Stimulated activated naive B cell treated with anti-CD40 and anti-IgM and Interleukin-4, amounts not matched to agents 10 μg/mL and 1 μg/mL and 100 μg/mL, for 72 hours (primary cell): ENCODE measurements around the gene BANP.
"Not testable (repeated sequence)": the region's sequence is repeated elsewhere in the genome, so short reads cannot be mapped to it uniquely, and the experiment has no call there.

Experiments
- ATAC-seq, 2 donors: fragments of 150-1000 bp; cut with Tn5 transposase; replicated peaks; 2 replicates each; pipeline ENCODE4 v1.10.0; 2021; ENCODE audit warnings: moderate library complexity in 1 of 2
- DNase-seq: peaks from one replicate; pipeline ENCODE4 v3.0.0; 2021
- H3K27ac Mint-ChIP-seq: one replicate; pipeline ENCODE4 v1.8.0; 2022; ENCODE audit warnings: mild to moderate bottlenecking, mixed read lengths
- H3K27me3 Mint-ChIP-seq, 2 donors: one replicate each; pipeline ENCODE4 v1.8.0; 2022; ENCODE audit warnings: mixed read lengths in 2 of 2
- H3K36me3 Mint-ChIP-seq, 2 donors: one replicate each; pipeline ENCODE4 v1.8.0; 2022; ENCODE audit warnings: mixed read lengths in 2 of 2, mild to moderate bottlenecking in 1 of 2
- H3K4me1 Mint-ChIP-seq, 2 donors: one replicate each; pipeline ENCODE4 v1.8.0; 2022; ENCODE audit warnings: mixed read lengths in 2 of 2, mild to moderate bottlenecking in 1 of 2
- H3K4me3 Mint-ChIP-seq, 2 donors: one replicate each; pipeline ENCODE4 v1.8.0; 2022; ENCODE audit warnings: mild to moderate bottlenecking in 2 of 2, mixed read lengths in 2 of 2, moderate library complexity in 1 of 2
- H3K9me3 Mint-ChIP-seq, 2 donors: one replicate each; pipeline ENCODE4 v1.8.0; 2022; ENCODE audit warnings: mixed read lengths in 2 of 2, mild to moderate bottlenecking in 1 of 2

Gene BANP

DNA sequence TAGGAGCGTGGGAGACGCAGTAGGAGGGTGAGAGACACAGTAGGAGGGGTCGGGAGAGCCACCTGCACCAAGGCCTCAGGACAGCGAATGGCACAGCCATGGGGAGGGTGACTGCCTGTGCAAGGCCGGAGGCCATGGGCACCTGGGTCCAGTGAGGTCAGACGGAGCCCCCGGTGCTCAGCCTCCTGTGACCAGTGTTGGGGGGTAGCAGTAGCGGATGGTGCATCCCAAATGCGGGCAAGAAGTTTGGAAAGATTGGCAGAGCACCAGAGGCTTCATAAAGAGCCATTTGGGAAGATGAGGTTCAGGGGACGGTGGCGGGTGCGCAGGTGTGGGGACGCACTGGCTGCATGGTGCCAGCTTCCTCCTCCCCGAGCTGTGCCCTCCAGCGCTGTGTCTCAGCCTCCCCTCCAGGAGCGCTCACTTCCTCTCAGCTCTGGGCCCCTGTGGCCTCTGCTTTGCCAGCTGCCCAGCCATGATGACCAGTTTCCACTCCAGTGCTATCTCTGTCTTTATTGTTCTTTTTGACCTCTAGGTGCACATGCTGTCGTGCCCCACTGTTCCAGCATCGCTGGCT, 90.8 kb downstream of the BANP start:
- not testable (repeated sequence) for DNase-seq, H3K27me3 Mint-ChIP-seq, H3K9me3 Mint-ChIP-seq
- H3K4me3 Mint-ChIP-seq: peak overlapping the region; percentile 27 to 50
- ATAC-seq: peak in 1 of 2 donors; percentile 17
- H3K4me1 Mint-ChIP-seq: peaks cover 35 to 65% of the 10 kb centered on the region in 2 donors
- H3K27ac Mint-ChIP-seq: peak overlapping the region; percentile 65
- peaks cover 42 to 54% of the 10 kb centered on the region in 2 donors for H3K36me3 Mint-ChIP-seq

DNA sequence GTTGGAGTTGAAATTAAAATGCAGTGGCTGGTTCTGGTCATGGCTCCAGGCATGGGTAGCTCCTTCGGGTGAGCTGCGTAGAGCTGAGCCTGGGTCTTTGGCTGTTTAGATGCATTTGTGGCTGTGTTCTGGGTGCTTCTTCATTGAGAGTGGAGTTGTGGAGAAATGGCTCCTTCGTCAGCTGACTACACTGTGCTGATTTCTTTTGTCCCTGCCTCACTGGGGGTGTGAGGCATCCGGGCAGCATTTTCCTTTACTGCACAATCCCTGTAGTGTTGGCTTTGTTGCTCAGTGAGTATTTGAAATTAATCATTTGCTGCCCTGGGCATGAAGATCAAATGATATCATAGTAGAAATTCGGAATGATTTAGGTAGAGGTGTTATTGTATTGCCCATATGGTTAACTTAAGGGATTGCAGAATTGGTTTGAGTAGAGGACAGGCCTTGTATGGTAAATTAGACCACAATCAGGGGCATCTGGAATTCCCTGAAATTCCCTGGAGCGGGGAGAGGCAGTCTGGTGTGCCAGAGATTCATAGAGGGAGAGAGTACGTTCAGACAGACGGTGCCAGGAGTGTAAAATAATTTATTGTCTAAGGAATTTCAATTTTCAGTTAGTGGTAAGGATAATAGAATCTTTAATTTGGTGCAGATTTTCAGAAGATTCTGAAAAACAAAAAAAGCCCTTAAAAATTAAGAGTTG, 92.1 kb downstream of the BANP start:
- H3K27ac Mint-ChIP-seq: peak overlapping the region; percentile 92
- H3K27me3 Mint-ChIP-seq: not testable (repeated sequence)

DNA sequence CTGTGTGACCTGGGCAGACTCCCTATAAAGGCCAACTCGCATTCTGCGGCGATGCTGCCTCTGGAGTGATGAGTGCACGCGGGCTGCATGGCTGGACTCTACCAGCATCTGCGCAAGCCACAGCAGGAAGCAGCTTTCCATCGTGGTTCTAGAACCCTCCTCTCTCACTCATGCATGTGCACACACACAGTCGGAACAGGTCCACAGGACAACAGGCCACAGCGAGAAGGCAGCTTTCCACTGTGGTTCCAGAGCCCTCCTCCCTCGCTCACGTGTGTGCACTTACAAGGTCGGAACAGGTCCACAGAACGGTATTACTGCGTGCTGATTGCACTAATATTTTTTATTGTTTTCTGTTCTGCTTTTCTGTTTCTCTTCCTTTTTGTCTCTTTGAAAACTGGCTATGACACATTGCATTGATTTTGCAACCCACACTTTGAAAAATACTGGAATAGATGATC, 92.9 kb downstream of the BANP start:
- Mint-ChIP-seq H3K4me3 (peak overlapping the region; percentile 31 to 48), H3K27ac (peak overlapping the region; percentile 100), H3K36me3 (peaks cover 51 to 62% of the 10 kb centered on the region in 2 donors), H3K4me1 (peaks cover 49 to 84% of the 10 kb centered on the region in 2 donors)
- not testable (repeated sequence) for H3K27me3 Mint-ChIP-seq, H3K9me3 Mint-ChIP-seq
- ATAC-seq (peak; percentile 74 to 76), DNase-seq (peak; percentile 83)

More for the DNA sequence above, 92.1 kb downstream of the BANP start:
- not testable (repeated sequence) for DNase-seq, H3K9me3 Mint-ChIP-seq, ATAC-seq
- Mint-ChIP-seq H3K36me3 (peaks cover 46 to 57% of the 10 kb centered on the region in 2 donors), H3K4me3 (peak overlapping the region in 1 of 2 donors; percentile 33), H3K4me1 (peaks cover 44 to 78% of the 10 kb centered on the region in 2 donors)

DNA sequence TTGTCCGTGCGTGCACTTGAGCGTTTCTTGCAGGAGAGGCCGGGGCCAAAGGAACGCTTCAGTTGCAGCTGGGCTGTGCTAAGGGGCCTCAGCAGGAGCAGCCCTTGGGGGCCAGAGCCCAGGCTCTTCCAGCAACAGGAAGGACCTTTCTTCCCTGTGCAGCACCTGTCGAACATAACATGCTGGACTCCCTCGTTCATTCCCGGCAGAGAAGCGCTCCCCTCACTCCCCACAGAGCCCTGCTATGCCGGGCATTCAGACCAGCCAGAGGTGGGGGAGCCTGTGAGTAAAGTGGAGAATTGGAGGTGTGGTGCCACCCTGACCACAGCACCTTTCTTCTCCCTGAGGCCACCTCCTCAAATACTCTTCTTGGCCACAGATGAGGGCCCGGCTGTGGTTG, 94.1 kb downstream of the BANP start:
- not testable (repeated sequence) for DNase-seq, H3K9me3 Mint-ChIP-seq, H3K27me3 Mint-ChIP-seq, ATAC-seq
- peak overlapping the region; percentile 100 for H3K27ac Mint-ChIP-seq
- peaks cover 54 to 94% of the 10 kb centered on the region in 2 donors for H3K4me1 Mint-ChIP-seq
- peak overlapping the region; percentile 71 to 79 for H3K4me3 Mint-ChIP-seq
- peaks cover 55 to 66% of the 10 kb centered on the region in 2 donors for H3K36me3 Mint-ChIP-seq

DNA sequence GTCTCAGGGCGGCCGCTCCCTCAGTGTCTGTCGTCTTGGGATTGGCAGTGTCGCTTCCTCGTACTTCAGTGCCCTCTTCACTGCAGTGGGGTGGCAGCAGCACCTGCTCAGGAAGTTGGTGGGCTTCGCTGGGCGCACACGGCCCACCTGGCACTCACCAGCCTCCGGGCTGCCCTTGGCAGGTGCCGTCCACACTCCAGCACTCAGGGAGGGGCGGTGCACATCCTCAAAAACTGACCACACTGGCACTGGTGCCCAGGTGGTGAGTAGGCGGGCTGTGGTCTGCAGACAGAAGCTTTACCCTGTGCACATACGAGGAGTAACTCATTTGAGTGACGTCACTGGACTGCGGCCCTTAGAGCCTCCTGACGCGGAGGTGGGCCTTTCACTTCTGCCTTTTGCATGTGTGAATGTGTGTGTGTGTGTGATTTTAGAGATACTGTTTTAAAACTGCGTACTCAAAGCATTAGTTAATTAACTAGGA, 94.6 kb downstream of the BANP start:
- peak overlapping the region; percentile 71 to 79 for H3K4me3 Mint-ChIP-seq
- no peaks in the 10 kb centered on the region for H3K27me3 Mint-ChIP-seq
- peak; percentile 97 for DNase-seq
- peaks cover 54 to 64% of the 10 kb centered on the region in 2 donors for H3K36me3 Mint-ChIP-seq
- peaks cover 0 to 2% of the 10 kb centered on the region in 2 donors for H3K9me3 Mint-ChIP-seq
- H3K4me1 Mint-ChIP-seq: peaks cover 54 to 89% of the 10 kb centered on the region in 2 donors
- peak; percentile 83 to 84 for ATAC-seq
- H3K27ac Mint-ChIP-seq: peak overlapping the region; percentile 100

DNA sequence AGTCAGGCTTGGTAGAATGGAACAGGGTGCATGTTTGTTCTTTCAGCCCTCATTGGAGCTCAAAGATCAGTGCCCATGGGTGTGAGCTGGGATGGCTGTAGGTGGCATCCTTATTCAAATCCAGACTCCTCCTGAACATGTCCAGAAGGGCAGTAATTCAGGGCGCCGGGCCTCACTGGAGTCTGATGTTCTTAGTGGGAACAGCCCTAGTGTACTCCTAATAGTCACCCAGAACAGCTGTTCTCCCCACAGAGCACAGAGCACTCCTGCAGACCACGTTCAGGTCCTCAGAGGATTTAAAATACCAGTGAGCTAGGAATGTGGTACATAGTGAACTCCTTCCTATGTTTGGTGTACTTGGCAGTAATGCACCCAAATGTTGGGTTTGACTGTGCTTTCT, 96.2 kb downstream of the BANP start:
- H3K36me3 Mint-ChIP-seq: peaks cover 48 to 58% of the 10 kb centered on the region in 2 donors
- peak overlapping the region; percentile 94 for H3K27ac Mint-ChIP-seq
- no peaks in the 10 kb centered on the region for H3K27me3 Mint-ChIP-seq
- H3K4me1 Mint-ChIP-seq: peaks cover 44 to 73% of the 10 kb centered on the region in 2 donors
- H3K4me3 Mint-ChIP-seq: peak overlapping the region in 1 of 2 donors; percentile 6
- DNase-seq: no peak
- ATAC-seq: no peak
- peaks cover 0 to 2% of the 10 kb centered on the region in 2 donors for H3K9me3 Mint-ChIP-seq

DNA sequence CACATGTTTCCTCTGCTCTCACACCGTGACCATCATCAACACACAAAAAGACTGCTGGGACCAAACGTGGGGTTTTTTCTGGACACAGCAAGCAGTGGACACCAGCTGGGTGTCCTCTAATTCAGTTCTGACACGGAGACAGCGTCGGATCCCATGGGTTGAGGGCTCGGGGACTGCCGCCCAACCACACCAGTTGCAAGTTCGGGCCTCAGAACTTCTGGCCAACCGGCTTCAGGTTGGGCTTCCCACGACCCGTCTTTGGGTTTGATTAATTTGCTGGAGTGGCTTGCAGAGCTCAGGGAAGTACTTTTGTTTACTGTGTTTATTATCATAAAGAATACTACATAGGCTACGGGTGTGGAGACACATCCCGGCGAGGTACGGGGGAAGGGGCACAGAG, 97.8 kb downstream of the BANP start:
- no peaks in the 10 kb centered on the region for H3K27me3 Mint-ChIP-seq
- peaks cover 35 to 59% of the 10 kb centered on the region in 2 donors for H3K4me1 Mint-ChIP-seq
- no peak overlapping the region for H3K4me3 Mint-ChIP-seq
- DNase-seq (no peak), ATAC-seq (no peak)
- peaks cover 44 to 52% of the 10 kb centered on the region in 2 donors for H3K36me3 Mint-ChIP-seq
- H3K9me3 Mint-ChIP-seq: peaks cover 0 to 2% of the 10 kb centered on the region in 2 donors
- H3K27ac Mint-ChIP-seq: peak overlapping the region; percentile 28

DNA sequence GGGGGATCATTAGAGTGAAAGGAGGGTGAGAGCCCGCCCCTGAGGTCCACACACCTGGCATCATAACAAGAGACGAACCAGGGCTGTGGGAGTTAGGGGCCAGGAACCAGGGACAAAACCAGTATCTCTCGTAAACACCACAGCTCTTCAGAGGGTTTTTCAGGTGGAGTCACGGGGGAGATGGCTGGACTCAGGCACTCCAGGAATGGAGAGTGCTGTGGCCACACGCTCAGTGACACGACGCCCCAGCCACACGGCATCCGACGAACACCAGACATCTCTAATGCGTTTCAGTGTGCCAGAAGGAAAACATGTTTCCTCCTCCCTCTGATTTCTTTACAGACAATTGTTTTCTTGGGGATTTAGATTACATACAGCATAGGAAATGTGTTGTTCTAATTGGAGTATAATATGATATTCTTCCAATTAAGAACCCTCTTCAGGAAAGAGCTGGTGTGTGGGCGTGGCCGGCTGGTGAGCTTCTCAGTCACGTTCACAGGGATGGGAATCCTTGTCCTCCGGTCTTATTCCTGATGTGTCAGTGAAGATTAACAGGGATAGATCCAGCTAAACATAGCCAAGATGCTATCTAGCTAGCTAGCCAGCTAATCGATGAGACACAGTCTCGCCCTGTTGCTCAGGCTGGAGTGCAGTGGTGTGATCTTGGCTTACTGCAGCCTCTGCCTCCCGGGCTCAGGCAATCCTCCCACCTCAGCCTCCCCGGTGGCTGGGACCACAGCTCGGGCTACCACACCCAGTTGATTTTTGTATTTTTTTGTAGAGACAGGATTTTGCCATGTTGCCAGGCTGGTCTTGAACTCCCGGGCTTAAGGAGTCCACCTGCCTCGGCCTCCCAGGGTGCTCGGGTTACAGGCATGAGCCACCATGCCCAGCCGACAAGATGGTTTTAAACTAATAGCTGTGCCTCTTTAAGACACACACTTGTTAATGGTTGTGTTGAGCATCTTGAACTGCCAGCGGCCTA, 98.6 kb downstream of the BANP start:
- Mint-ChIP-seq H3K27me3 (no peaks in the 10 kb centered on the region), H3K36me3 (peaks cover 44 to 52% of the 10 kb centered on the region in 2 donors), H3K27ac (no peak overlapping the region), H3K9me3 (peaks cover 0 to 2% of the 10 kb centered on the region in 2 donors), H3K4me1 (peaks cover 33 to 54% of the 10 kb centered on the region in 2 donors), H3K4me3 (no peak overlapping the region)
- ATAC-seq: no peak
- DNase-seq: no peak

DNA sequence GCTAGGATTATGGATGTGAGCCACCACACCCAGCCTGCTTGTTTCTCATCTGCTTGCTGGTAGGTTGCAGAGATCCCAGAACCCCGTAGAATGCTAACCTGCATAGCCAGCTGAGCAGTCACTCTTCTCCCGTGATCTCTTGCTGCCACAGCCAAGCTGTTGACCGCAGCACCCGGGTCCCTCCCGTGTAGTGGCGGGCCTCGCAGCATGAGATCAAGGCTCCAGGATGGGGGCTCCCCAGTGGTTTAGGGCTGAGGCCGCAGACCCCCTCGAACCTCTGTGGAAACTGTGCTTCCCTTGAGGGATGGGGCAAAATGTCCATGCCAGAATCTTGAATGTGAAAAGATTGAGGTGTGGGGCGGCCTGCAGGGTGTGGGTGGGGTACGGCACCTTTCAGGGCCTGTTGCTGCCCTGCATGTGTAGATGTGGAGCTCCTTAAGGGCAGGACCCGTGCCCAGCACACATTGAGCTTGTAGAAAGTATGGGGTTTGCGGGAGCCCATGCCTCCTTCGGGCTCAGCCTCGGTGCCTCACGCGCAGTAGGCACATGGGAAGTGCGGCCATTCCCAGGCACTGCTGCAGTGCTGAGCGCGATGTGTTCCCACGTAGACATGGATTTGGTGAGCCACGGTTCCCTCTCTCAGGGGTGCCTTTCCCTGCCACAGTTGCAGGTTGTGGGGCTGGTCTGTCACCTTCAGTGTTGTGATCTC, 99.9 kb downstream of the BANP start:
- ATAC-seq: no peak
- H3K27ac Mint-ChIP-seq: no peak overlapping the region
- H3K27me3 Mint-ChIP-seq: no peaks in the 10 kb centered on the region
- peaks cover 40 to 41% of the 10 kb centered on the region in 2 donors for H3K36me3 Mint-ChIP-seq
- H3K4me1 Mint-ChIP-seq: peaks cover 23 to 45% of the 10 kb centered on the region in 2 donors
- H3K4me3 Mint-ChIP-seq: no peak overlapping the region
- peaks cover 0 to 2% of the 10 kb centered on the region in 2 donors for H3K9me3 Mint-ChIP-seq
- no peak for DNase-seq

DNA sequence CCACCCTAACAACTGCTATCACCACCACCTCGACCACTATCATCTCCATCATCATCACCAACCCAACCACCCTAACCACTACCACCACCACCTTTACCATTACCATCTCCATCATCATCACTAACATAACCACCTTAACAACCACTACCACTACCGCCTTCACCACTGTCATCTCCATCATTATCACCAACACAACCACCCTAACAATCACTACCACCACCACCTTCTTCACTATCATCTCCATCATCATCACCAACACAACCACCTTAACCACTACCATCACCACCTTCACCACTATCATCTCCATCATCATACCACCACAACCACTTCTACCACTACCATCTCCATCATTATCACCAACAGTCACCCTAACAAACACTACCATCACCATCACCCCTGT, 101.4 kb downstream of the BANP start:
- Mint-ChIP-seq H3K4me1 (peaks cover 19 to 32% of the 10 kb centered on the region in 2 donors), H3K9me3 (no peaks in the 10 kb centered on the region), H3K27ac (no peak overlapping the region), H3K27me3 (no peaks in the 10 kb centered on the region), H3K4me3 (no peak overlapping the region), H3K36me3 (peaks cover 34 to 37% of the 10 kb centered on the region in 2 donors)
- ATAC-seq (no peak), DNase-seq (no peak)

DNA sequence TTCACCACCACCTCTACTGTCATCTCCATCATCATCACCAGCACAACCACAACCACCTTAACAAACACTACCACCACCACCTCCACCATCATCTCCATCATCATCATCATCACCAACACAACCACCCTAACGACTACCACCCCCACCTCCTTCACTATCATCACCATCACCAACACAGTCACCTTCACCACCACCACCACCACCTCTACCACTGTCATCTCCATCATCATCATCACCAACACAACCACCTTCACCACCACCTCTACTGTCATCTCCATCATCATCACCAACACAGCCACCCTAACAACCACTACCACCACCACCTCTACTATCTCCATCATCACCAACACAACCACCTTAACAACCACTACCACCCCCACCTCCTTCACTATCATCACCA, 102.2 kb downstream of the BANP start:
- not testable (repeated sequence) for H3K4me3 Mint-ChIP-seq, H3K27me3 Mint-ChIP-seq, ATAC-seq, DNase-seq, H3K27ac Mint-ChIP-seq, H3K9me3 Mint-ChIP-seq
- H3K4me1 Mint-ChIP-seq: peaks cover 11 to 25% of the 10 kb centered on the region in 2 donors
- peaks cover 26 to 29% of the 10 kb centered on the region in 2 donors for H3K36me3 Mint-ChIP-seq

DNA sequence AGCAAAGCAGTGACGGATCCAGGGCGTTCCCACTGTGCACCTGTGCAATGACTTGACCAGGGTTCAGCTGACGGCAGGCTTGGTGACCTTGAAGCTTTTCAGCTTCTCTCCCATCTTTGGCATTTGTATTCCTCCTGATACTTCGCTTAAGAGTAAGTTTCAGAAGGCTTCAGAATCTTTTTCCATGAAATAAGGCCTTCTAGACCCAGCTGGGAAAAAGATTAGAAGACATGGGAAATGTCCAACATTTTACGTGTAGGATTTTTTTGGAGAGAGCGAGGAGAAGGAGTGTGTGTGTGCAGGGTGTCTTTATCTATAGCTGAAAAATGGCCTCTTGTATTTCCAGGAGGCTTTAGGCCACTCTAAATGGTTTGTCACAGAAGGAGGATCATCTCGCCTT, 104.1 kb downstream of the BANP start:
- no peaks in the 10 kb centered on the region for H3K27me3 Mint-ChIP-seq
- ATAC-seq (no peak), DNase-seq (no peak)
- peaks cover 2 to 7% of the 10 kb centered on the region in 2 donors for H3K4me1 Mint-ChIP-seq
- H3K27ac Mint-ChIP-seq: no peak overlapping the region
- H3K4me3 Mint-ChIP-seq: no peak overlapping the region
- no peaks in the 10 kb centered on the region for H3K9me3 Mint-ChIP-seq
- H3K36me3 Mint-ChIP-seq: peaks cover 7 to 18% of the 10 kb centered on the region in 2 donors

DNA sequence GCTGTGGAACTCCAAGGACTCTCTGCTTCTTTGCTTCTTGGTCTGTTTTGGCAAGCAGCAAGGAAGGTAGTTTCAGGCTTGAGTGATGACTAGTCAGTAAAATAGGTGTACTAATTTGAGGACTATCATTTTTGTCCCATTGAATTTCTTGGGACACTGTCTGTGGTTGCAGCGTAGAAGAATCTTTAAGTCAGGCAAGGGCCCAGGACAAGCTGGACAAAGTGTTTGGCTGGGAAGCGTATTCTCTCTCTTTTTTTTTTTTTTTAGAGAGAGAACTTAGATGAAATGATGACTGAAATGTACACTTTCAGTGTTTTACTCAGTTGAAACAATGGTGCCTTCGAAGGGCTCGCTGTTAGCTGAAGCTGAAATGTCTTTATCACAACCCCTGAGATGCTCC, 105.0 kb downstream of the BANP start:
- H3K36me3 Mint-ChIP-seq: peaks cover 6 to 12% of the 10 kb centered on the region in 2 donors
- DNase-seq (no peak), ATAC-seq (no peak)
- H3K4me1 Mint-ChIP-seq: peaks cover 2 to 7% of the 10 kb centered on the region in 2 donors
- no peaks in the 10 kb centered on the region for H3K9me3 Mint-ChIP-seq
- no peaks in the 10 kb centered on the region for H3K27me3 Mint-ChIP-seq
- peak overlapping the region; percentile 62 for H3K27ac Mint-ChIP-seq
- H3K4me3 Mint-ChIP-seq: no peak overlapping the region
